GM23338 (cell line): ENCODE data around the gene SRPK2. TPM values are rescaled to one million over a fixed set of nuclear protein-coding genes. Genes with fewer than 3 reads are reported as not detected.

Source experiments
- ATAC-seq: fragments of 200-7000 bp; cut with Tn5 transposase; 3 replicates; pipeline ENCODE4 v1.9.1; 2020
- DNase-seq: peaks from one replicate; pipeline ENCODE4 v3.0.0-alpha.2; 2015; ENCODE audit warnings: low spot score
- H2AFZ ChIP-seq: fragments of 200-600 bp; sonication (generic); 2 replicates; pipeline ENCODE4 v1.8.0; 2016; ENCODE audit warnings: antibody characterized with exemption, mild to moderate bottlenecking, moderate library complexity
- H3F3A ChIP-seq: fragments of 200-600 bp; sonication (generic); replicated peaks from 2 replicates; pipeline ENCODE4 v1.8.0; 2017; ENCODE audit warnings: antibody characterized with exemption, mixed run types, low read depth
- H3K27ac ChIP-seq: fragments of 200-600 bp; sonication (generic); 2 replicates; pipeline ENCODE4 v1.6.1; 2016; ENCODE audit warnings: low read depth
- H3K27me3 ChIP-seq: fragments of 200-600 bp; sonication (generic); 2 replicates; pipeline ENCODE4 v1.8.0; 2016; ENCODE audit warnings: mild to moderate bottlenecking, mixed run types, moderate library complexity; ENCODE audit not compliant: insufficient read depth
- H3K36me3 ChIP-seq: fragments of 200-600 bp; sonication (generic); 2 replicates; pipeline ENCODE4 v1.8.0; 2016; ENCODE audit warnings: mild to moderate bottlenecking; ENCODE audit not compliant: insufficient read depth
- H3K4me1 ChIP-seq: fragments of 200-600 bp; sonication (generic); 2 replicates; pipeline ENCODE4 v1.8.0; 2016; ENCODE audit warnings: mild to moderate bottlenecking, moderate library complexity; ENCODE audit not compliant: insufficient read depth
- H3K4me2 ChIP-seq: fragments of 200-600 bp; sonication (generic); 2 replicates; pipeline ENCODE4 v1.7.1; 2017; ENCODE audit warnings: mixed run types
- H3K4me3 ChIP-seq: fragments of 200-600 bp; sonication (generic); 2 replicates; pipeline ENCODE4 v1.6.1; 2016; ENCODE audit warnings: mixed run types
- H3K79me2 ChIP-seq: fragments of 200-600 bp; sonication (generic); replicated peaks from 2 replicates; pipeline ENCODE4 v1.8.0; 2017; ENCODE audit warnings: mild to moderate bottlenecking; ENCODE audit not compliant: insufficient read depth
- H3K9me2 ChIP-seq: fragments of 200-600 bp; sonication (generic); 2 replicates; pipeline ENCODE4 v1.8.0; 2017; ENCODE audit not compliant: insufficient read depth
- H4K20me1 ChIP-seq: fragments of 200-600 bp; sonication (generic); replicated peaks from 2 replicates; pipeline ENCODE4 v1.8.0; 2017; ENCODE audit warnings: mild to moderate bottlenecking; ENCODE audit not compliant: insufficient read depth
- H3K27ac Mint-ChIP-seq: 2 replicates; pipeline ENCODE4 v1.8.0; 2020; ENCODE audit warnings: inconsistent platforms, mild to moderate bottlenecking, moderate library complexity, mixed read lengths
- H3K27me3 Mint-ChIP-seq: 3 replicates; pipeline ENCODE4 v1.8.0; 2022; ENCODE audit warnings: low read depth, mild to moderate bottlenecking, moderate library complexity, mixed read lengths, inconsistent platforms; ENCODE audit not compliant: insufficient read depth, poor library complexity
- H3K36me3 Mint-ChIP-seq: 3 replicates; pipeline ENCODE4 v1.8.0; 2021; ENCODE audit warnings: low read depth, mild to moderate bottlenecking, inconsistent platforms, moderate library complexity, mixed read lengths
- H3K4me1 Mint-ChIP-seq: 3 replicates; pipeline ENCODE4 v1.8.0; 2020; ENCODE audit warnings: mild to moderate bottlenecking, inconsistent platforms, mixed read lengths
- H3K4me3 Mint-ChIP-seq: 3 replicates; pipeline ENCODE4 v1.8.0; 2021; ENCODE audit warnings: moderate library complexity, mild to moderate bottlenecking, inconsistent platforms, mixed read lengths
- H3K9me3 Mint-ChIP-seq: 3 replicates; pipeline ENCODE4 v1.8.0; 2020; ENCODE audit warnings: moderate library complexity, mild to moderate bottlenecking, inconsistent platforms, mixed read lengths
- CREB1 ChIP-seq: fragments of 250-450 bp; sonication (Bioruptor Pico); IDR thresholded peaks from 2 replicates; pipeline ENCODE4 v1.5.0; 2020; ENCODE audit warnings: low read depth, mild to moderate bottlenecking, moderate library complexity
- EZH2phosphoT487 ChIP-seq: fragments of 200-600 bp; sonication (generic); IDR thresholded peaks from one replicate; pipeline ENCODE4 v1.8.1; 2018; ENCODE audit warnings: antibody characterized with exemption; ENCODE audit not compliant: unreplicated experiment
- JUNB ChIP-seq: IDR thresholded peaks from one replicate; pipeline ENCODE4 v1.6.1; 2016; ENCODE audit warnings: antibody characterized with exemption; ENCODE audit not compliant: unreplicated experiment
- NANOG ChIP-seq: IDR thresholded peaks from 2 replicates; pipeline ENCODE4 v1.6.1; 2016; ENCODE audit warnings: antibody characterized with exemption, borderline replicate concordance
- POLR2AphosphoS5 ChIP-seq: IDR thresholded peaks from 2 replicates; pipeline ENCODE4 v1.6.1; 2016; ENCODE audit warnings: antibody characterized with exemption, low read depth
- STAT1 ChIP-seq: IDR thresholded peaks from one replicate; pipeline ENCODE4 v1.6.1; 2016; ENCODE audit warnings: antibody characterized with exemption; ENCODE audit not compliant: unreplicated experiment
- ZNF331 ChIP-seq: fragments of 250-450 bp; sonication (Bioruptor Pico); IDR thresholded peaks from 2 replicates; pipeline ENCODE4 v1.5.0; 2020; ENCODE audit warnings: low read depth, mild to moderate bottlenecking, moderate library complexity
- polyA plus RNA-seq: library from polyadenylated mRNA; unstranded; fragments of >200 nt; fragmentation: Nextera tagmentation; extraction: Ambion mirVana; gene quantifications from 2 replicates; pipeline ENCODE4 v1.2.1, GENCODE V29; 2016
- total RNA-seq: library from RNA; depleted of rRNA; stranded (reverse); fragments of >200 nt; shearing (Covaris generic); gene quantifications from 2 replicates; pipeline ENCODE4 v1.2.3, GENCODE V29; 2014
- TF ChIP-seq, protein P1 (sequence below), 2 experiments: fragments of 200-600 bp in 1 of 2; sonication (generic) in 1 of 2; conservative IDR thresholded peaks; 2 replicates each; pipeline versions ENCODE4 v1.5.1 to v1.6.1; 2016 to 2017; ENCODE audit warnings: antibody characterized with exemption in 2 of 2, low read depth in 2 of 2, mild to moderate bottlenecking in 2 of 2, moderate library complexity in 1 of 2

Gene SRPK2
- total and polyA plus RNA-seq, 2 experiments from 2014 or later = 66.3 to 91.5 TPM

DNA sequence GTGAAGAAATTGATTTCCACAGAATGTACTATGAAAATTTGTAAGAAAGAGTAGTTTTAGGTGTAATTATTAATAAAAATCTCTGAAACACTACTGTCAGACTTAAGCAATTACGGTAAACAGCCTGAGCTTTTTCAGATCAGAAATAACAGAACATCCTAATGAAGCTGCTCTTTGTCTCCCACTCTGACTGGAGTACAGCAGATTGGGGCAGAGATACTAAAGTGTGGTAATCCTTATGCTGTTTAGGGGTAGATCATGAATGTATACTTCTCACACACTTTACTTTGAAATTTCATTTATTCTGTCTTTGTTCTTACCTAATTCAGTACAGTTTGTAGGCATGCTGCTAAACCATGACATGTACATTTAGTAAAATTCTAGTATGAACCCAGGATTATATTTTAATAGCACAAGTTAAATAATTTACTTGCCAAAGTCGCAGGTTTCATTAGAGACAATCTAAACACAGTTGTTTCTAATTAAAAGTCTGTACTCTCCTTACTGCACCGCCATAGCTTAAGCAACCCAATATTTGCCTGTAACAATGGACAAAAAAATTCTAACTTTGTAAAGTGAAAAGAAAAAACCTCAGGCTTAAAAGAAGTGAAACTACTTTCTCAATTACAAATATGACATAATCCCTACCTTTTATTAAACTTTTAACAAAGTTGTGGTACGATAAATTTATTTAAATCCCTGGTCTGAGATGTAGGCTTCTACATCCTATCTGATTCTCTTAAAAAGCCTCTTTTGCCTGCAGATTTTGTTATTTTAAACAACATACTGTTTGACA lies 286.0 kb downstream of the SRPK2 start:
- Histone ChIP-seq H3K27me3 (no peaks in the 10 kb centered on the region), H3K36me3 (peaks cover 27% of the 10 kb centered on the region; the same call in 1 of the 2 replicates), H3F3A (no peaks in the 10 kb centered on the region), H3K79me2 (no peaks in the 10 kb centered on the region), H3K4me3 (no peak overlapping the region), H3K4me1 (no peaks in the 10 kb centered on the region), H3K9me2 (no peaks in the 10 kb centered on the region), H3K4me2 (no peak overlapping the region), H3K27ac (no peak overlapping the region), H2AFZ (no peak overlapping the region), H4K20me1 (peaks cover 8% of the 10 kb centered on the region; the same call in 1 of the 2 replicates)
- TF ChIP-seq POLR2AphosphoS5 = no peak
- H3K27ac Mint-ChIP-seq = no peak overlapping the region
- H3K36me3 Mint-ChIP-seq = peaks cover 48% of the 10 kb centered on the region
- no peaks in the 10 kb centered on the region for H3K9me3 Mint-ChIP-seq
- no peak overlapping the region for H3K4me3 Mint-ChIP-seq
- H3K27me3 Mint-ChIP-seq = peaks cover 2% of the 10 kb centered on the region
- H3K4me1 Mint-ChIP-seq = no peaks in the 10 kb centered on the region
- DNase-seq (no peak), ATAC-seq (no peak)

DNA sequence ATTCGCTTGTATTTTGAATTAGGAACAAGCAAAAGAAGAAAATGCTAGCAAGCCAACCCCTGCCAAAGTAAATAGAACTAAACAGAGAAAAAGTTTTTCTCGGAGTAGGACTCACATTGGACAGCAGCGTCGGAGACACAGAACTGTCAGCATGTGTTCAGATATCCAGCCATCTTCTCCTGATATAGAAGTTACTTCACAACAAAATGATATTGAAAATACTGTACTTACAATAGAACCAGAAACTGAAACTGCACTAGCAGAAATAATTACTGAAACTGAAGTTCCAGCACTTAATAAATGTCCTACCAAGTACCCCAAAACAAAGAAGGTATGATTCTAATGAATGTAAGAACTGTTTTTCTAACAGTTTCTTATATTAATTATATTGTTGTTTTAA lies 286.9 kb downstream of the SRPK2 start:
- TF ChIP-seq JUNB (no peak), STAT1 (no peak), NANOG (no peak), CREB1 (CRISPR knock-in tag) (no peak), EZH2phosphoT487 (no peak), ZNF331 (no peak)
- TF ChIP-seq, protein P1, sequence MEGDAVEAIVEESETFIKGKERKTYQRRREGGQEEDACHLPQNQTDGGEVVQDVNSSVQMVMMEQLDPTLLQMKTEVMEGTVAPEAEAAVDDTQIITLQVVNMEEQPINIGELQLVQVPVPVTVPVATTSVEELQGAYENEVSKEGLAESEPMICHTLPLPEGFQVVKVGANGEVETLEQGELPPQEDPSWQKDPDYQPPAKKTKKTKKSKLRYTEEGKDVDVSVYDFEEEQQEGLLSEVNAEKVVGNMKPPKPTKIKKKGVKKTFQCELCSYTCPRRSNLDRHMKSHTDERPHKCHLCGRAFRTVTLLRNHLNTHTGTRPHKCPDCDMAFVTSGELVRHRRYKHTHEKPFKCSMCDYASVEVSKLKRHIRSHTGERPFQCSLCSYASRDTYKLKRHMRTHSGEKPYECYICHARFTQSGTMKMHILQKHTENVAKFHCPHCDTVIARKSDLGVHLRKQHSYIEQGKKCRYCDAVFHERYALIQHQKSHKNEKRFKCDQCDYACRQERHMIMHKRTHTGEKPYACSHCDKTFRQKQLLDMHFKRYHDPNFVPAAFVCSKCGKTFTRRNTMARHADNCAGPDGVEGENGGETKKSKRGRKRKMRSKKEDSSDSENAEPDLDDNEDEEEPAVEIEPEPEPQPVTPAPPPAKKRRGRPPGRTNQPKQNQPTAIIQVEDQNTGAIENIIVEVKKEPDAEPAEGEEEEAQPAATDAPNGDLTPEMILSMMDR (conservative IDR thresholded peaks at IDR 0.05; ENCODE audit: low read depth in 2 of 2) = no peak
- H3K27ac Mint-ChIP-seq = no peak overlapping the region
- no peaks in the 10 kb centered on the region for H3K9me2 ChIP-seq
- H3K36me3 Mint-ChIP-seq = peaks cover 40% of the 10 kb centered on the region
- H3K27me3 ChIP-seq = no peaks in the 10 kb centered on the region
- DNase-seq (no peak), ATAC-seq (no peak)
- H3K4me3 Mint-ChIP-seq = no peak overlapping the region
- H3K27me3 Mint-ChIP-seq = peaks cover 3% of the 10 kb centered on the region
- H3K4me1 Mint-ChIP-seq = no peaks in the 10 kb centered on the region
- H3K4me3 ChIP-seq = no peak overlapping the region
- H4K20me1 ChIP-seq = peaks cover 9% of the 10 kb centered on the region; the same call in 1 of the 2 replicates
- H3K36me3 ChIP-seq = peaks cover 22% of the 10 kb centered on the region; the same call in 1 of the 2 replicates
- H3K4me1 ChIP-seq = no peaks in the 10 kb centered on the region
- no peaks in the 10 kb centered on the region for H3K79me2 ChIP-seq
- H3K27ac ChIP-seq = no peak overlapping the region
- H3F3A ChIP-seq = no peaks in the 10 kb centered on the region
- H2AFZ ChIP-seq = no peak overlapping the region
- H3K9me3 Mint-ChIP-seq = no peaks in the 10 kb centered on the region
- H3K4me2 ChIP-seq = no peak overlapping the region
